OCI-LY1 (cell line): ENCODE results near the gene ST6GALNAC6.

Source experiments
- EZH2 ChIP-seq: fragments of 200-600 bp; sonication (generic), shearing (Covaris generic); IDR thresholded peaks from 2 replicates; pipeline ENCODE4 v1.8.0; 2017; ENCODE audit warnings: borderline replicate concordance, mixed run types, mild to moderate bottlenecking, antibody characterized with exemption, low read length, moderate library complexity, mixed read lengths
- TF ChIP-seq, protein P1 (sequence below): fragments of 200-600 bp; sonication (generic), shearing (Covaris generic); IDR thresholded peaks from 2 replicates; pipeline ENCODE4 v1.5.1; 2017; ENCODE audit warnings: mild to moderate bottlenecking, antibody characterized with exemption, low read length, moderate library complexity, mixed read lengths

DNA sequence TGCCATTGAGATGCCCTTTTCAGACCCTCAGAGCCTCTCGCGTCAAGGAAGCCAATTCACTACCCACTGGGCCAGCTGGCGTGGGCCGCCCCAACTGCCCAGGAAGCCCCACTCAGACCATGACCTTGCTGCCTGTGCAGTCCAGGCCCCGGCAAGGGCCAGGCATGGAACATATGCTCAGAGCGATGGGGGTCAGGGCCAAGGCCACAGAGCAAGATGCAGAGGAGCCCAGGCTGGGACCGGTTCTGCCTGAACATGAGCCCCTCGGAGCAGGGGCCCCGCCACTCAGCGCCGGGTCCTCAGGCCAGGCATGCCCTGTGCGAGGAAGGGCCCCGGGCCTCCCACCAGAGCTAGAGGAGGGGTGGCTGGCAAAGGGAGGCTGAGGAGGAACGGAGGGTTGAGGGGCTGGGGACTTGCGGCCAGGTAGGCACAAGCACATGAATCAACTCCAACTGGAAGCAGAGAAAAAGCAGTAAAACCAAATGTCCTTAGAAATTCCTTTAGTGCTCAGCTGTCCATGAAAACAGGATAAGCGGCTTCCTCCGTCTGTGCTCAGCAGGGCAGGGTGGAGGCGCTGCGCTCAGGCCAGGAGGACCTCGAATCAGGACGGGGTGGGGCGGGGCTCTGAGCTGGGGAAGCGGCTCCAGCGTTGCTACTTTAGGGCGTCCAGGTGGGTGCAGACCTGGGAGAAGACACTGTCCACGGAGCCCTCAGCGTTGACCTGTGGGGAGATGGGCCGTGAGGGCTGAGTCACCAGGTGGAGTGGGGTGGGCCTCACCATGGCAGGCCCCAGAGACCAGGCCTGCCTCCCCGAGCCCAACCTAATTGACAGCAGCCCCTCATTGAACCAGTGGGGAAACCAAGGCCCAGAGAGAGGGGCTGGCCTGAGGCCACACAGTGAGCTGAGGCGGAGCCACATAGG lies 31.8 kb downstream of the ST6GALNAC6 start:
- TF ChIP-seq, protein P1, sequence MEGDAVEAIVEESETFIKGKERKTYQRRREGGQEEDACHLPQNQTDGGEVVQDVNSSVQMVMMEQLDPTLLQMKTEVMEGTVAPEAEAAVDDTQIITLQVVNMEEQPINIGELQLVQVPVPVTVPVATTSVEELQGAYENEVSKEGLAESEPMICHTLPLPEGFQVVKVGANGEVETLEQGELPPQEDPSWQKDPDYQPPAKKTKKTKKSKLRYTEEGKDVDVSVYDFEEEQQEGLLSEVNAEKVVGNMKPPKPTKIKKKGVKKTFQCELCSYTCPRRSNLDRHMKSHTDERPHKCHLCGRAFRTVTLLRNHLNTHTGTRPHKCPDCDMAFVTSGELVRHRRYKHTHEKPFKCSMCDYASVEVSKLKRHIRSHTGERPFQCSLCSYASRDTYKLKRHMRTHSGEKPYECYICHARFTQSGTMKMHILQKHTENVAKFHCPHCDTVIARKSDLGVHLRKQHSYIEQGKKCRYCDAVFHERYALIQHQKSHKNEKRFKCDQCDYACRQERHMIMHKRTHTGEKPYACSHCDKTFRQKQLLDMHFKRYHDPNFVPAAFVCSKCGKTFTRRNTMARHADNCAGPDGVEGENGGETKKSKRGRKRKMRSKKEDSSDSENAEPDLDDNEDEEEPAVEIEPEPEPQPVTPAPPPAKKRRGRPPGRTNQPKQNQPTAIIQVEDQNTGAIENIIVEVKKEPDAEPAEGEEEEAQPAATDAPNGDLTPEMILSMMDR, result no peak
- no peak for TF ChIP-seq EZH2
